ENCODE results near the gene MEGF11.

MEGF11 gene

GRCh38 chr15:65914981-65915925, 338.3 kb downstream of the MEGF11 start:
- peak; percentile 41 for ATAC-seq (ENCODE audit: low read depth)
- Mint-ChIP-seq H3K4me3 (peak overlapping the region; percentile 37), H3K9me3 (no peaks in the 10 kb centered on the region), H3K27me3 (no peaks in the 10 kb centered on the region), H3K27ac (peak overlapping the region; percentile 92), H3K4me1 (peaks cover 45% of the 10 kb centered on the region), H3K36me3 (peaks cover 5% of the 10 kb centered on the region)
- DNase-seq (ENCODE audit: low spot score in 2 of 2) = peak in 1 of 2 donors; percentile 12

GRCh38 chr15:65914386-65914785, 339.2 kb downstream of the MEGF11 start:
- no peaks in the 10 kb centered on the region for H3K27me3 Mint-ChIP-seq

GRCh38 chr15:65913631-65914199, 339.8 kb downstream of the MEGF11 start:
- H3K4me1 Mint-ChIP-seq = peaks cover 42% of the 10 kb centered on the region
- peaks cover 9% of the 10 kb centered on the region for H3K36me3 Mint-ChIP-seq

More at GRCh38 chr15:65914386-65914785, 339.2 kb downstream of the MEGF11 start:
- H3K27ac Mint-ChIP-seq = peak overlapping the region; percentile 92
- H3K4me3 Mint-ChIP-seq = no peak overlapping the region
- ATAC-seq (ENCODE audit: low read depth) = no peak
- H3K36me3 Mint-ChIP-seq = peaks cover 7% of the 10 kb centered on the region
- peaks cover 44% of the 10 kb centered on the region for H3K4me1 Mint-ChIP-seq
- no peaks in the 10 kb centered on the region for H3K9me3 Mint-ChIP-seq
- no peak for DNase-seq (ENCODE audit: low spot score in 2 of 2)

GRCh38 chr15:65912235-65912634, 341.3 kb downstream of the MEGF11 start:
- Mint-ChIP-seq H3K36me3 (peaks cover 9% of the 10 kb centered on the region), H3K27ac (no peak overlapping the region), H3K9me3 (no peaks in the 10 kb centered on the region), H3K27me3 (no peaks in the 10 kb centered on the region), H3K4me1 (peaks cover 29% of the 10 kb centered on the region), H3K4me3 (no peak overlapping the region)
- DNase-seq (ENCODE audit: low spot score in 2 of 2) (no peak), ATAC-seq (ENCODE audit: low read depth) (no peak)

More at GRCh38 chr15:65913631-65914199, 339.8 kb downstream of the MEGF11 start:
- Mint-ChIP-seq H3K27ac (peak overlapping the region; percentile 92), H3K9me3 (no peaks in the 10 kb centered on the region), H3K27me3 (no peaks in the 10 kb centered on the region), H3K4me3 (no peak overlapping the region)
- ATAC-seq (ENCODE audit: low read depth) (no peak), DNase-seq (ENCODE audit: low spot score in 2 of 2) (no peak)

- Mint-ChIP-seq H3K36me3 (peaks cover 11% of the 10 kb centered on the region), H3K4me3 (no peak overlapping the region), H3K27me3 (no peaks in the 10 kb centered on the region), H3K4me1 (peaks cover 10% of the 10 kb centered on the region), H3K9me3 (no peaks in the 10 kb centered on the region), H3K27ac (no peak overlapping the region)
- ATAC-seq (ENCODE audit: low read depth) = no peak
- no peak for DNase-seq (ENCODE audit: low spot score in 2 of 2)
Observed at GRCh38 chr15:65910341-65910740, 343.2 kb downstream of the MEGF11 start.

GRCh38 chr15:65909831-65910230, 343.7 kb downstream of the MEGF11 start:
- Mint-ChIP-seq H3K27me3 (no peaks in the 10 kb centered on the region), H3K4me1 (peaks cover 5% of the 10 kb centered on the region), H3K36me3 (peaks cover 11% of the 10 kb centered on the region), H3K27ac (no peak overlapping the region), H3K9me3 (no peaks in the 10 kb centered on the region), H3K4me3 (no peak overlapping the region)
- DNase-seq (ENCODE audit: low spot score in 2 of 2) = no peak
- ATAC-seq (ENCODE audit: low read depth) = no peak

- Mint-ChIP-seq H3K4me1 (peaks cover 1% of the 10 kb centered on the region), H3K4me3 (no peak overlapping the region), H3K36me3 (peaks cover 11% of the 10 kb centered on the region), H3K9me3 (no peaks in the 10 kb centered on the region), H3K27ac (peak overlapping the region; percentile 7), H3K27me3 (no peaks in the 10 kb centered on the region)
- no peak for DNase-seq (ENCODE audit: low spot score in 2 of 2)
- no peak for ATAC-seq (ENCODE audit: low read depth)
Observed at GRCh38 chr15:65908876-65909275, 344.7 kb downstream of the MEGF11 start.

GRCh38 chr15:65907661-65908060, 345.9 kb downstream of the MEGF11 start:
- no peak for ATAC-seq (ENCODE audit: low read depth)
- Mint-ChIP-seq H3K9me3 (no peaks in the 10 kb centered on the region), H3K4me3 (no peak overlapping the region), H3K36me3 (peaks cover 11% of the 10 kb centered on the region), H3K27me3 (no peaks in the 10 kb centered on the region), H3K27ac (no peak overlapping the region), H3K4me1 (peaks cover 12% of the 10 kb centered on the region)
- no peak for DNase-seq (ENCODE audit: low spot score in 2 of 2)

- H3K4me3 Mint-ChIP-seq = no peak overlapping the region
- DNase-seq (ENCODE audit: low spot score in 2 of 2) (no peak), ATAC-seq (ENCODE audit: low read depth) (no peak)
- peaks cover 11% of the 10 kb centered on the region for H3K36me3 Mint-ChIP-seq
- H3K27ac Mint-ChIP-seq = no peak overlapping the region
- H3K4me1 Mint-ChIP-seq = peaks cover 20% of the 10 kb centered on the region
- no peaks in the 10 kb centered on the region for H3K9me3 Mint-ChIP-seq
- no peaks in the 10 kb centered on the region for H3K27me3 Mint-ChIP-seq
Observed at GRCh38 chr15:65906396-65906795, 347.2 kb downstream of the MEGF11 start.

GRCh38 chr15:65904301-65904700, 349.2 kb downstream of the MEGF11 start:
- H3K4me1 Mint-ChIP-seq = peaks cover 22% of the 10 kb centered on the region
- no peak overlapping the region for H3K27ac Mint-ChIP-seq
- H3K9me3 Mint-ChIP-seq = no peaks in the 10 kb centered on the region
- DNase-seq (ENCODE audit: low spot score in 2 of 2) = no peak
- no peak for ATAC-seq (ENCODE audit: low read depth)
- peaks cover 4% of the 10 kb centered on the region for H3K36me3 Mint-ChIP-seq
- H3K4me3 Mint-ChIP-seq = no peak overlapping the region
- H3K27me3 Mint-ChIP-seq = no peaks in the 10 kb centered on the region

- ATAC-seq (ENCODE audit: low read depth) (no peak), DNase-seq (ENCODE audit: low spot score in 2 of 2) (no peak)
- Mint-ChIP-seq H3K9me3 (no peaks in the 10 kb centered on the region), H3K27ac (peak overlapping the region; percentile 82), H3K27me3 (no peaks in the 10 kb centered on the region), H3K4me3 (no peak overlapping the region), H3K36me3 (peaks cover 2% of the 10 kb centered on the region), H3K4me1 (peaks cover 22% of the 10 kb centered on the region)
Observed at GRCh38 chr15:65903296-65904073, 350.1 kb downstream of the MEGF11 start.

GRCh38 chr15:65902373-65902772, 351.2 kb downstream of the MEGF11 start:
- Mint-ChIP-seq H3K4me3 (peak overlapping the region; percentile 49), H3K4me1 (peaks cover 25% of the 10 kb centered on the region), H3K27me3 (no peaks in the 10 kb centered on the region), H3K27ac (peak overlapping the region; percentile 82), H3K9me3 (no peaks in the 10 kb centered on the region), H3K36me3 (peaks cover 7% of the 10 kb centered on the region)
- ATAC-seq (ENCODE audit: low read depth) (peak; percentile 100), DNase-seq (ENCODE audit: low spot score in 2 of 2) (peak in 1 of 2 donors; percentile 62)

GRCh38 chr15:65901836-65902235, 351.7 kb downstream of the MEGF11 start:
- Mint-ChIP-seq H3K27me3 (no peaks in the 10 kb centered on the region), H3K27ac (peak overlapping the region; percentile 82), H3K4me3 (peak overlapping the region; percentile 49), H3K36me3 (peaks cover 5% of the 10 kb centered on the region), H3K4me1 (peaks cover 25% of the 10 kb centered on the region), H3K9me3 (no peaks in the 10 kb centered on the region)
- DNase-seq (ENCODE audit: low spot score in 2 of 2) (no peak), ATAC-seq (ENCODE audit: low read depth) (no peak)

- H3K36me3 Mint-ChIP-seq = peaks cover 6% of the 10 kb centered on the region
- H3K4me1 Mint-ChIP-seq = peaks cover 25% of the 10 kb centered on the region
- H3K4me3 Mint-ChIP-seq = no peak overlapping the region
- no peaks in the 10 kb centered on the region for H3K9me3 Mint-ChIP-seq
- DNase-seq (ENCODE audit: low spot score in 2 of 2) (no peak), ATAC-seq (ENCODE audit: low read depth) (no peak)
- no peaks in the 10 kb centered on the region for H3K27me3 Mint-ChIP-seq
- H3K27ac Mint-ChIP-seq = no peak overlapping the region
Observed at GRCh38 chr15:65901336-65901735, 352.2 kb downstream of the MEGF11 start.
